IMR-90 (cell line): Measurements from ENCODE around the gene FRAS1. TPM values are rescaled to one million over a fixed set of nuclear protein-coding genes. Genes with fewer than 3 reads are reported as not detected.

ENCODE experiments used
- ATAC-seq: fragments of 200-7000 bp; cut with Tn5 transposase; 2 replicates; pipeline ENCODE4 v1.9.1; 2020; ENCODE audit warnings: low read depth, mild to moderate bottlenecking, moderate library complexity
- BruUV-seq: library from RNA; stranded (reverse); fragments of 400-500 nt; replicated peaks from 2 replicates; lab custom pipeline; 2021; lab: Mats Ljungman, UMichigan
- CTCF ChIA-PET: fragments of 300-600 bp; formaldehyde crosslinking; extraction: SDS; loops from one replicate; lab custom pipeline; 2021; ENCODE audit warnings: antibody characterized with exemption; lab: Yijun Ruan, JAX
- POLR2A ChIA-PET: fragments of 300-600 bp; sonication (Branson Sonifier 250); formaldehyde crosslinking; loops from one replicate; lab custom pipeline; 2022; ENCODE audit warnings: antibody characterized with exemption; ENCODE audit not compliant: unreplicated experiment; lab: Charles Lee
- DNase-seq: peaks from one replicate; pipeline ENCODE4 v3.0.0; 2013
- H2AFZ ChIP-seq: replicated peaks from 2 replicates; pipeline ENCODE3; 2013; ENCODE audit warnings: low read length, mild to moderate bottlenecking; ENCODE audit not compliant: poor library complexity
- H2AK5ac ChIP-seq: 2 replicates; pipeline ENCODE4 v1.6.1; 2013; ENCODE audit warnings: low read depth, low read length, inconsistent platforms
- H2AK9ac ChIP-seq: replicated peaks from 2 replicates; pipeline ENCODE3; 2013; ENCODE audit warnings: mild to moderate bottlenecking, low read depth, low read length, moderate library complexity; ENCODE audit not compliant: poor library complexity
- H2BK120ac ChIP-seq: 2 replicates; pipeline ENCODE4 v1.6.1; 2013; ENCODE audit warnings: low read depth, low read length, inconsistent platforms
- H2BK15ac ChIP-seq: 3 replicates; pipeline ENCODE4 v1.6.1; 2013; ENCODE audit warnings: low read depth, low read length, inconsistent platforms
- H2BK20ac ChIP-seq: 2 replicates; pipeline ENCODE4 v1.6.1; 2013; ENCODE audit warnings: low read depth, mild to moderate bottlenecking, inconsistent platforms, low read length, moderate library complexity
- H2BK5ac ChIP-seq: 2 replicates; pipeline ENCODE4 v1.6.1; 2013; ENCODE audit warnings: mild to moderate bottlenecking, low read depth, low read length, inconsistent platforms; ENCODE audit not compliant: poor library complexity, severe bottlenecking
- H3K14ac ChIP-seq: replicated peaks from 2 replicates; pipeline ENCODE4 v1.6.1; 2013; ENCODE audit warnings: low read depth, low read length, inconsistent platforms
- H3K18ac ChIP-seq: 2 replicates; pipeline ENCODE4 v1.6.1; 2013; ENCODE audit warnings: low read depth, low read length, control low read depth
- H3K23ac ChIP-seq: 2 replicates; pipeline ENCODE4 v1.6.1; 2013; ENCODE audit warnings: low read depth, low read length, inconsistent platforms
- H3K27ac ChIP-seq: 2 replicates; pipeline ENCODE4 v1.5.1; 2013; ENCODE audit warnings: mild to moderate bottlenecking, control low read depth, low read length; ENCODE audit not compliant: insufficient read depth
- H3K27me3 ChIP-seq: 2 replicates; pipeline ENCODE4 v1.6.1; 2013; ENCODE audit warnings: low read length; ENCODE audit not compliant: control insufficient read depth, insufficient read depth
- H3K36me3 ChIP-seq: 2 replicates; pipeline ENCODE4 v1.6.1; 2013; ENCODE audit warnings: low read length, mixed read lengths; ENCODE audit not compliant: control insufficient read depth, insufficient read depth
- H3K4ac ChIP-seq: 2 replicates; pipeline ENCODE4 v1.6.1; 2013; ENCODE audit warnings: low read depth, low read length, inconsistent platforms
- H3K4me1 ChIP-seq: 2 replicates; pipeline ENCODE4 v1.6.1; 2013; ENCODE audit warnings: low read length, mixed read lengths; ENCODE audit not compliant: control insufficient read depth, insufficient read depth
- H3K4me2 ChIP-seq: 2 replicates; pipeline ENCODE4 v1.6.1; 2013; ENCODE audit warnings: low read depth, mild to moderate bottlenecking, control low read depth, low read length, moderate library complexity
- H3K4me3 ChIP-seq: 2 replicates; pipeline ENCODE4 v1.5.1; 2013; ENCODE audit warnings: low read depth, mild to moderate bottlenecking, control low read depth, low read length, moderate library complexity; ENCODE audit not compliant: insufficient read depth
- H3K56ac ChIP-seq: 2 replicates; pipeline ENCODE4 v1.6.1; 2013; ENCODE audit warnings: low read length, inconsistent platforms; ENCODE audit not compliant: insufficient read depth; ENCODE audit errors: extremely low read depth
- H3K79me1 ChIP-seq, 2 experiments: 2 replicates each; pipeline ENCODE4 v1.6.1; 2013; ENCODE audit warnings: low read length in 2 of 2, inconsistent platforms in 1 of 2, low read depth in 1 of 2
- H3K9ac ChIP-seq: 2 replicates; pipeline ENCODE4 v1.6.1; 2013; ENCODE audit warnings: low read depth, low read length, control low read depth
- H3K9me1 ChIP-seq: 2 replicates; pipeline ENCODE4 v1.6.1; 2013; ENCODE audit warnings: low read length, inconsistent platforms; ENCODE audit not compliant: insufficient read depth
- H3K9me3 ChIP-seq: 2 replicates; pipeline ENCODE4 v1.6.1; 2013; ENCODE audit warnings: low read length; ENCODE audit not compliant: control insufficient read depth, insufficient read depth
- H4K20me1 ChIP-seq: 2 replicates; pipeline ENCODE4 v1.6.1; 2013; ENCODE audit warnings: low read length, inconsistent platforms; ENCODE audit not compliant: insufficient read depth
- H4K5ac ChIP-seq: 2 replicates; pipeline ENCODE4 v1.6.1; 2013; ENCODE audit warnings: mild to moderate bottlenecking, low read depth, low read length, control low read depth
- H4K8ac ChIP-seq, 2 experiments: 2 replicates each; pipeline ENCODE4 v1.6.1; 2013; ENCODE audit warnings: low read depth in 2 of 2, low read length in 2 of 2, control low read depth in 1 of 2, inconsistent platforms in 1 of 2
- H4K91ac ChIP-seq: 2 replicates; pipeline ENCODE4 v1.6.1; 2013; ENCODE audit warnings: low read depth, low read length, inconsistent platforms; ENCODE audit not compliant: insufficient read depth
- CEBPB ChIP-seq: IDR thresholded peaks from 2 replicates; pipeline ENCODE4 v1.6.1; 2012; ENCODE audit warnings: low read depth, low read length, improper control_type of control experiment
- CHD1 ChIP-seq: IDR thresholded peaks from 2 replicates; pipeline ENCODE4 v1.6.1; 2012; ENCODE audit warnings: low read depth, low read length, improper control_type of control experiment
- MAFK ChIP-seq: IDR thresholded peaks from 2 replicates; pipeline ENCODE4 v1.6.1; 2012; ENCODE audit warnings: low read depth, low read length, improper control_type of control experiment
- MXI1 ChIP-seq: IDR thresholded peaks from 2 replicates; pipeline ENCODE4 v1.6.1; 2012; ENCODE audit warnings: low read depth, mild to moderate bottlenecking, low read length, moderate library complexity, borderline replicate concordance
- NFE2L2 ChIP-seq: fragments of 150-350 bp; IDR thresholded peaks from 2 replicates; pipeline ENCODE4 v1.6.1; 2016; ENCODE audit warnings: low read depth, mild to moderate bottlenecking, low read length
- SMC3 ChIP-seq: fragments of 150-350 bp; IDR thresholded peaks from 2 replicates; pipeline ENCODE4 v1.6.1; 2016; ENCODE audit warnings: low read depth, mild to moderate bottlenecking, antibody characterized with exemption, low read length, moderate library complexity
- dilution Hi-C: fragments of 300-500 bp; cut with HindIII; formaldehyde crosslinking; loops from one replicate; pipeline ENCODE4 v1.14.3; 2018; ENCODE audit warnings: low sequenced_read_pairs; ENCODE audit not compliant: unreplicated experiment
- in situ Hi-C: fragments of 300-500 bp; cut with MboI; formaldehyde crosslinking; loops from 3 replicates; pipeline ENCODE4 v1.14.3; 2019; ENCODE audit warnings: low sequenced_read_pairs, inconsistent platforms, mixed read lengths
- intact Hi-C: fragments of 100-400 bp; cut with micrococcal nuclease; formaldehyde crosslinking; loops from 2 replicates; pipeline ENCODE4 v1.10.0; 2022
- polyA plus RNA-seq, 3 experiments: library from polyadenylated mRNA; depleted of rRNA; stranded (reverse); fragments of >200 nt; gene quantifications; 2 replicates each; pipeline ENCODE4 v1.2.3, GENCODE V29; 2012; ENCODE audit warnings: low replicate concordance in 1 of 3
- total RNA-seq: library from RNA; depleted of rRNA; stranded (reverse); fragments of >200 nt; gene quantifications from 2 replicates; pipeline ENCODE4 v1.2.3, GENCODE V29; 2012
- TF ChIP-seq, protein P1 (sequence below): conservative IDR thresholded peaks from 2 replicates; pipeline ENCODE4 v1.5.1; 2012; ENCODE audit warnings: mild to moderate bottlenecking, low read depth, low read length, improper control_type of control experiment
- TF ChIP-seq, protein P2 (sequence below): fragments of 150-350 bp; IDR thresholded peaks from 2 replicates; pipeline ENCODE4 v1.6.1; 2017; ENCODE audit warnings: mild to moderate bottlenecking, antibody characterized with exemption, low read length, low read depth
- TF ChIP-seq, protein P3 (sequence below): fragments of 150-350 bp; IDR thresholded peaks from 2 replicates; pipeline ENCODE4 v1.6.1; 2016; ENCODE audit warnings: low read depth, mild to moderate bottlenecking, low read length, moderate library complexity, borderline replicate concordance

FRAS1 gene
- total and polyA plus RNA-seq, 2 of the 4 experiments (the other 2 are of a cell fraction): under 0.01 to 0.03 TPM

DNA sequence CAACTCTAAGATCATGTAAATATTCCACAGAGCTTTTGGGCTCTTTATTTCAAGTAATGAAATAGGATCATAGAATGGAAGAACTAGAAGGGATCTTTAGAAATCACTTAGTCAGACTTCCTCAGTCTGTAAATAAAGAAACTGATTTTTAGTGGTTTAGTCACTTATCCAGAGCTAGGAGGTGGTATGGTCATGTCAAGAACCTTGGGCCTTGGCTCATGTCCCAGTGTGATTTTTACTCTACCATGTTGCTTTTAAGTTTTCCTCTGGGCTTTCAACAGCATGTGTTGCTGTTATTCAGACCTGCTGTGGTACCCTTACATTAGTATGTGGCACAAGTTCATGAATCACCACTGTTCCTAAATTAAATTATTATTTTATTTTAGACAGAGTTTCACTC lies 184.9 kb downstream of the FRAS1 start:
- Histone ChIP-seq H3K4ac (no peak overlapping the region), H3K9ac (no peak overlapping the region), H3K36me3 (no peaks in the 10 kb centered on the region), H3K9me1 (no peaks in the 10 kb centered on the region), H4K5ac (no peak overlapping the region), H2BK20ac (no peak overlapping the region), H2AK9ac (no peak overlapping the region), H2BK120ac (no peak overlapping the region), H4K20me1 (no peaks in the 10 kb centered on the region), H3K9me3 (no peaks in the 10 kb centered on the region), H3K18ac (no peak overlapping the region), H2AFZ (no peak overlapping the region), H3K27me3 (peaks cover 2% of the 10 kb centered on the region; the same call in 1 of the 2 replicates), H4K8ac (no peak overlapping the region), H3K4me3 (no peak overlapping the region), H3K23ac (no peak overlapping the region), H3K14ac (no peak overlapping the region), H3K79me1 (no peaks in the 10 kb centered on the region), H2BK5ac (no peak overlapping the region), H4K91ac (no peak overlapping the region), H3K4me2 (no peak overlapping the region), H3K56ac (no peak overlapping the region), H3K4me1 (no peaks in the 10 kb centered on the region), H2BK15ac (no peak overlapping the region), H2AK5ac (no peak overlapping the region), H3K27ac (no peak overlapping the region)
- ATAC-seq (no peak), DNase-seq (no peak)
- POLR2A ChIA-PET: interaction anchor here (0.6 kb wide), 1 partner anchor 10 kb away, joined by 5 read pairs; no protein-coding TSS in a partner anchor
- intact Hi-C loops: no loop called here
- dilution Hi-C loops: no loop called here
- TF ChIP-seq CEBPB (no peak), MAFK (no peak), MXI1 (no peak), CHD1 (no peak), NFE2L2 (no peak), SMC3 (no peak)
- TF ChIP-seq, protein P1, sequence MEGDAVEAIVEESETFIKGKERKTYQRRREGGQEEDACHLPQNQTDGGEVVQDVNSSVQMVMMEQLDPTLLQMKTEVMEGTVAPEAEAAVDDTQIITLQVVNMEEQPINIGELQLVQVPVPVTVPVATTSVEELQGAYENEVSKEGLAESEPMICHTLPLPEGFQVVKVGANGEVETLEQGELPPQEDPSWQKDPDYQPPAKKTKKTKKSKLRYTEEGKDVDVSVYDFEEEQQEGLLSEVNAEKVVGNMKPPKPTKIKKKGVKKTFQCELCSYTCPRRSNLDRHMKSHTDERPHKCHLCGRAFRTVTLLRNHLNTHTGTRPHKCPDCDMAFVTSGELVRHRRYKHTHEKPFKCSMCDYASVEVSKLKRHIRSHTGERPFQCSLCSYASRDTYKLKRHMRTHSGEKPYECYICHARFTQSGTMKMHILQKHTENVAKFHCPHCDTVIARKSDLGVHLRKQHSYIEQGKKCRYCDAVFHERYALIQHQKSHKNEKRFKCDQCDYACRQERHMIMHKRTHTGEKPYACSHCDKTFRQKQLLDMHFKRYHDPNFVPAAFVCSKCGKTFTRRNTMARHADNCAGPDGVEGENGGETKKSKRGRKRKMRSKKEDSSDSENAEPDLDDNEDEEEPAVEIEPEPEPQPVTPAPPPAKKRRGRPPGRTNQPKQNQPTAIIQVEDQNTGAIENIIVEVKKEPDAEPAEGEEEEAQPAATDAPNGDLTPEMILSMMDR: no peak
- TF ChIP-seq, protein P2, sequence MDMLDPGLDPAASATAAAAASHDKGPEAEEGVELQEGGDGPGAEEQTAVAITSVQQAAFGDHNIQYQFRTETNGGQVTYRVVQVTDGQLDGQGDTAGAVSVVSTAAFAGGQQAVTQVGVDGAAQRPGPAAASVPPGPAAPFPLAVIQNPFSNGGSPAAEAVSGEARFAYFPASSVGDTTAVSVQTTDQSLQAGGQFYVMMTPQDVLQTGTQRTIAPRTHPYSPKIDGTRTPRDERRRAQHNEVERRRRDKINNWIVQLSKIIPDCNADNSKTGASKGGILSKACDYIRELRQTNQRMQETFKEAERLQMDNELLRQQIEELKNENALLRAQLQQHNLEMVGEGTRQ: no peak
- TF ChIP-seq, protein P3, sequence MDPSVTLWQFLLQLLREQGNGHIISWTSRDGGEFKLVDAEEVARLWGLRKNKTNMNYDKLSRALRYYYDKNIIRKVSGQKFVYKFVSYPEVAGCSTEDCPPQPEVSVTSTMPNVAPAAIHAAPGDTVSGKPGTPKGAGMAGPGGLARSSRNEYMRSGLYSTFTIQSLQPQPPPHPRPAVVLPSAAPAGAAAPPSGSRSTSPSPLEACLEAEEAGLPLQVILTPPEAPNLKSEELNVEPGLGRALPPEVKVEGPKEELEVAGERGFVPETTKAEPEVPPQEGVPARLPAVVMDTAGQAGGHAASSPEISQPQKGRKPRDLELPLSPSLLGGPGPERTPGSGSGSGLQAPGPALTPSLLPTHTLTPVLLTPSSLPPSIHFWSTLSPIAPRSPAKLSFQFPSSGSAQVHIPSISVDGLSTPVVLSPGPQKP: no peak
- no TSS peak for BruUV-seq
- CTCF ChIA-PET: no interaction called here
- in situ Hi-C loops: no loop called here
